Measurements from ENCODE around the gene SCAMP4.
A peak's percentile ranks its signal among the peaks of the same experiment; 100 is the strongest.
"Not testable (repeated sequence)": the region's sequence is repeated elsewhere in the genome, so short reads cannot be mapped to it uniquely, and the experiment has no call there.

SCAMP4 gene

DNA sequence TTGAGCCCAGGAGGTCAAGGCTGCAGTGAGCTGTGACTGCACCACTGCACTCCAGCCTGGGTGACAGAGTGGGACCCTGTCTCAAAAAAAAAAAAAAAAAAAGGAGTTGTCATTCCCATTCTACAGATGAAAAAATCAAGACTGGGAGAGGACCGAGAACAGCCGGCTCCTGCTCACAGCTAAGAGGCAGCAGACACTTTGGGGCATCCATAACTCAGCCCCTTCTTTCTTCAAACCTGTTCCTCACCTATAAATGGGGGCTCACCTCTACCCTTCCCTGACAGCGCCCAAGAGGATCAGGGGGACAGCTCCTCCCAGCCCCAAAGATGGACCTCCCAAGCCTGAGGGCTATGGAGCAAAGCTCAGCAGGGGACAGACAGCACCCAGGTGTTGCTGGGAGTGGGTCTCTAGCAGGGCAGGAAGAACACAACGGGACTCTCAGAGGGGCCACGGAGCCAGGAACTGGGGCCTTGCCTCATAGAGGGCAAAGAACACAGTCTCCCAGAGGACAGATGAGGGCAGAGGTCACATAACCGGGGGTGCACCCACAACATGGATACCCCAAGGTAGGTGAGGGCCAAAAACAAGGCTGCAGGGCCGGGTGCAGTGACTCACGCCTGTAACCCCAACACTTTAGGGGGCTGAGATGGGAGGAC, 38.4 kb upstream of the SCAMP4 start:
- DNase-seq (ENCODE audit: low read depth), result no peak

DNA sequence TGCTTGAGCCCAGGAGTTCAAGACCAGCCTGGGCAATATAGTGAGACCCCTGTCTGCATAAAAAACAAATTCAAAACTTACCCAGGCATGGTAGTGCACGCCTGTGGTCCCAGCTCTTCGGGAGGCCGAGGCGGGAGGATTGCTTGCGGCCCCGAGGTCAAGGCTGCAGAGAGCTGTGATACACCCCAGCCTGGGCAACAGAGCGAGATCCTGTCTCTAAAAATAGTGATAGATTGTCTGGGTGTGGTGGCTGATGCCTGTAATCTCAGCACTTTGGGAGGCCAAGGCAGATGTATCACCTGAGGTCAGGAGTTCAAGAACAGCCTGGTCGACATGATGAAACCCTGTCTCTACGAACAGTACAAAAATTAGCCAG, 37.9 kb upstream of the SCAMP4 start:
- no peak for DNase-seq (ENCODE audit: low read depth)

DNA sequence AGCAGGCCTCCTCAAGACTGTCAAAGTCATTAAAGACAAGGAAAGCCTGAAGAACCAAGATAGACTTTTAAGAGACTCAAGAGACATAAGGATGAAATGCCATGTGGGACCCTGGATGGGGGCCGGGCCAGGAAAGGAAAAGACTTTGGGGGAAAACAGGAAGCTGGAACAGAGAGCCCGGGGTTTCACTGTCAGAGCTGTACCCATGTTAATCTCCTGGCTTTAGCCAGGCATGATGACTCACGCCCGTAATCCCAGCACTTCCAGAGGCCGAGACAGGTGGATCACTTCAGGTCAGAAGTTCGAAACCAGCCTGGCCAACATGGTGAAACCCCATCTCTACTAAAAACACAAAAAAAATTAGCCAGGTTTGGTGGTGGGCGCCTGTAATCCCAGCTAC, 36.2 kb upstream of the SCAMP4 start:
- DNase-seq (ENCODE audit: low read depth), result no peak

DNA sequence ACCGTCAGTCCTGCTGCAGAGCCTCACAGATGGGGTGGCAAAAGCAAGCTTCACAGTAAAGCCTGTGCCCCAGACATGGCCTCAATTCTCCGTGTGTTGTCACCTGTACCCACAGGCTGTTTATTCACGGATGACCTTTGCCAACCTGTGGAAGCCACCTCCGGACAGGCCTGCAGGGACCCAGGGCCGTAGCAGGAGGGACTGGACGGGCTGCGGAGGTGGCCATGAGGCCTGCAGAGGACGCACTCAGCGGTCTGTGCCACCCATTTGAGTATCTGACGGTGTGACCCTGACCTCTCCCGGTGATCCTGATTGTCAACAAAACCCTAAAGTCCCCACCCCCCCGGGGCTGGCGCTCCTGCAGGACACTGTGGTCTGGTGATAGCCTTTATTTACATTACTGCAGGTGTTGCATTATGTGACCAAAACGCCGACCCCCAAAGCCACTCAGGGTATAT, 34.0 kb upstream of the SCAMP4 start:
- DNase-seq (ENCODE audit: low read depth), result no peak

DNA sequence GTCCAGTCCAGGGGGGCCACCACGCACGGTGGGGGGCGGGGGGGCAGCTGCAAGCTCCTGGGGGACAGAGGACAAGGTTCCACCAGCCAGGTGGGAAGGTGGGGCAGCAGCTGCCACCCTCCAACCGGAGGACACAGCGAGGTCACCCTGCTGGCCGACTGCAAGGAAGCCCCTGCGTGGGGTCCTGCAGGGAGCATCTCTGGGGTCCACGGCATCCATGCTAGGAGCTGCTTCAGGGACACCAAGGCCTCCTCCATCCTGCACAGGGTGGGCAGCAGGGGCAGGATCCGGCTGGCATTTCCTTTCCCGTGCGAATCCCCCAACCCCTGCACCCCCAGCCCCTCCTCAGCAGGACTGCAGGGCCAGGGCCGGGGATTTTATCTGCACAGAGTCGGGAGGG, 33.6 kb upstream of the SCAMP4 start:
- no peak for DNase-seq (ENCODE audit: low read depth)

DNA sequence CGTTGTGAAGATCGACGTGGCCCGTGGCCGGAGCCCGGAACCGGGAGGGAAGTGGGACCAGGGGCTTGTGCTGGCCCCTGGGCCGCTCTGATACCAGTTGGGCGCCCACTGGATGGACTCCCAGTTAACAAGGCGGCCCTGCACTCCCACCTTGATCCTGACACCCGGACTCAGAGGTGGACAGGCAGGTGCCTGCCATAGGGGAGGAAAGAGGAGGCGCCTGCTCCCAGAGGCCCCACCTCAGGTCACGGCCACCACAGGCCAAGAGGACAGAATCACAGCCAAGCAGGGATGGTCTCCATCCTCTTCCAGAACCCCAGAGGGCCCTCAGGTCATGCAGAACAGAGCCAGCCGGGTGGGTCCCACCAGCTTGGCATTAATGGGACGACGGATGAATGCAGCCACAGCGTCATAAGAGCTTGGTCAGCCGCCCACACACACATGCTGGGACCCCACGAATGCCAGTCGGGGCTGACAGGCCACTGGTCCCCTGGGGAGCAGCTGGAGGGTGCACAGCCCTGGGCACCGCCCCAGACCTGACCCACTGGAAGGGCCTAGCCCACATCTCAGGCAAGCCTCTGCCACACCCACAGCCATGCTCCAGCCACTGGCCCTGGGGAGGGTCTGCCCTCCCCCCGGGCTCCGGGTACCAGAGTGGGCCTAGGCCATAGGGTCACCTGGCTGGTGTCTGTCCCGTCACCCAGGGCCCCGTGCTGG, 32.2 kb upstream of the SCAMP4 start:
- DNase-seq (ENCODE audit: low read depth), result no peak

DNA sequence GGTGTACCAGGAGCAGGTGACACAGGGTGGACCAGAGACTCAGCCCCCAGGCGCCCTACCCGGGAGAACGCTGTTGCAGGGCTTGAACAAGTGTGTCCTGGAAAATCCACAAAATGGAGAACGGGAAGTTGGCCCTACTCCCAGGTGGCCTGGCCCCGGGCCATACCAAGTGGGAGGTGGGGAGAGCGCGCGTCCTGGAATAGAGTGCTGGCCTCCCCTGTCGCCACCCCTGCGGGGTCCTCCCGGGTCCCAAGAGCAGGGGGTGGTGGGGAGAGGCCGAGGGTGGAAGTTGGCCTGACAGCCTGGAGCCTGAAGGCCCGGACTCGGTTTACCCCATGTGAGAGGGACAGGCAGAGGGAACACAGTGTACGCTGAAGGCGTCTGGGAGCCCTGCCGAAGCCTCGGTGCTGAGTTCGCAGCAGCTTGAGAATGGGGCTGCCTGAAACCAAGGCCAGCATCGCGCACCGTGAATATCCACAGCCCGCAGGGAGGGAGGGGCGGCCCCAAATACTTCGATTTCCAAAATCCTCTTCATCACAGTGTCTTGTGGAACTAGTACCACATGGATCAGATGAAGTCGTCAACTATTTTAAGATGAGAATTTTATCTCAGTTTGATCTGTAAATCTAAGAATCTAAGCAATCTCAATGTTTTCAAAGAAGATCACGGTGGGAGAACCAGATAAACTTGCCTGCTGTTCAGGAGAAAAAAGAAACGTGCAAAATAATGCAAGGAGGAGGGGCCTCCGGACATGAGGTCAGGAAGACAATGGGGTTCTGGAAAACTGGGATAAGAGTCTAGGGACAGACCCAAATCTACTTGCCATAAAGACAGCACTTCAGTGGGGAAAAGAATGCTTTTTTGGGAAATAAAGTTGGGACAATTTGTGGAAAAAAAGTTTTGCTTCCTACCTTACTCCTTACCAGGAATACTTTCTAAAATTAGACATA, 31.4 kb upstream of the SCAMP4 start:
- no peak for DNase-seq (ENCODE audit: low read depth)

DNA sequence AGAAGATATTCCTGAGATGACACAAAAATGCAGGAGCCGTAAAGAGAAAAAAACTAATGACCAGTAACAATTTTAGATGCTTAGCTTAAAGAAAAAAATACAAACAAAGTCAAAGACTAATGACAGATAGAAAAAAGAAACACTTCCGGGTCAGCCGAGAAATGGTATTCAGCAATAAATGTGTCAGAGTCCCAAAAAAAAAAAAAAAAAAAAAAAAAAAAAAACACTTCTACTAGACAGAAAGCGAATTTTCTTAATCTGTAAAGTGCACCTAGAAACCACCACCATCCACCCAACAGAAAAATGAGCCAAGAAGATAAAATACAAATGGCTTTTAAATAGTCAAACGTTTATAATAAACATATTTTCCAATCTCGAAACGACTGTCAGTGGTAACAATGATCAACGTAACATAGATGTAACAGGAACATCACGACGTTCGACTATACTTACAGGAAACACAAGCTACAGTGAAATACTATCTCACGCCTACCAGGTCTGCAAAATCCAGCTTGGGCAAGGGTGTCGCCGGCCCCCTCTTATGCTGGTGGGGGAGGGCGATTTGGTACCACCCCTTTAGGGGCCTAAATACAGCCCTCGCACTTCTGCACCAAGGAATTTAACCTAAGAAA, 30.5 kb upstream of the SCAMP4 start:
- no peak for DNase-seq (ENCODE audit: low read depth)

DNA sequence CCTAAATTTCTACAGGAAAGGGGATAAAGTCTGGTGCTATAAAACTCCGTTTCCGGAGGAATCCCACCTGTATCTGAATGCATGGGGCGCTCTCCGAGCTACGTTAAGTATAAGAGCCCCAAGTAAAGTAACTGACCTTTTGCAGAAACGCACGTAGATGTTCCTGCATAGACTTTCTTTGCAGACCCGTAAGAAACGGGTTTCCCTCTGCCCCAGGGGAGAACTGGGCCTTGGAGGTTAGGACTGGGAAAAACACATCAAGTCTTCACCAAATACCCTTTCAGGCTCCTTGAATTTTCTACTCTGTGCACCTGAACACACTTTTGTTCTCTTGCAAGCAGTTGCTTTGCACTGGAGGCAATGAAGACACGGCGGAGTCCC, 29.9 kb upstream of the SCAMP4 start:
- not testable (repeated sequence) for DNase-seq (ENCODE audit: low read depth)

DNA sequence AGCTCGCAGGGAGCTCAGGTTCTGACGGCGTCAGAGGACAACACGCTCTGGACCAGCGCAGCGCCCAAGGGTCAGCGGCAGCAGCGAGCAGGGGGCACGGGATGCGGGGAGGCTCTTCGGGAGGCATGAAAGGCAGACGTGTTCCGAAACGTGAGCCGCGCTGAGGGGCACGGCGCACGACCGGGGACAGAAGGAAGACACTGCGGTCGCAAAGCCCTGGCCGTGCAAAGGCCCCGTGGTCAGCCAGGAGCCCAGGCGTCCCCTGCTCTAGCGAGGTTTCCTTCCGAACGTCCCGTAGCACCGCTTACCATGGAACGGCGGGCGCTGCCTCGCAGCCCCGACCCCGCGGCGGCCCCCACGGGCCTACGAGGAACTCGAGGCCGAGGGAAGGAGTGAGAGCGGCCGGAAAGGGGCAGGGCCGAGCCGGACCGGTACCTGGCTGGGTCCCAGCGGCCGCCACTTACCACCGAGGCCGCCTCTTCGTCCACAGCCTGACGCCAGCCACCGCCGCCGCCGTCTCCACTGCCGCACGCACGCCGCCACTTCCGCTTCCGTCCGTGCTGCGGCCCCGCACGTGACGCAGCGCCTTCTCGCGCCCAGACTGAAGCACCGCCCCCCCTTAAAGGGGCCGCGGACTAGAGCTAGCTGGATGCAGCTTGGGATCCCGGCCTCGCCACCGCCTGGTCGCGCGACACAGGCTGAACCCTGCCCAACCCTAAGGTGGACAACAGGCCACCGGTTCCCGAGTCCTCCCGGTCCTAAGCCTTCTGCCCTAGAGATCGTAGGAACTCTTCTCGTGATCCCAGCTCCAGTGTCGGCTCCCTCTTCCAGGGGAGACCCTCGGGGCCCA, 29.3 kb upstream of the SCAMP4 start:
- peak; percentile 88 for DNase-seq (ENCODE audit: low read depth)

DNA sequence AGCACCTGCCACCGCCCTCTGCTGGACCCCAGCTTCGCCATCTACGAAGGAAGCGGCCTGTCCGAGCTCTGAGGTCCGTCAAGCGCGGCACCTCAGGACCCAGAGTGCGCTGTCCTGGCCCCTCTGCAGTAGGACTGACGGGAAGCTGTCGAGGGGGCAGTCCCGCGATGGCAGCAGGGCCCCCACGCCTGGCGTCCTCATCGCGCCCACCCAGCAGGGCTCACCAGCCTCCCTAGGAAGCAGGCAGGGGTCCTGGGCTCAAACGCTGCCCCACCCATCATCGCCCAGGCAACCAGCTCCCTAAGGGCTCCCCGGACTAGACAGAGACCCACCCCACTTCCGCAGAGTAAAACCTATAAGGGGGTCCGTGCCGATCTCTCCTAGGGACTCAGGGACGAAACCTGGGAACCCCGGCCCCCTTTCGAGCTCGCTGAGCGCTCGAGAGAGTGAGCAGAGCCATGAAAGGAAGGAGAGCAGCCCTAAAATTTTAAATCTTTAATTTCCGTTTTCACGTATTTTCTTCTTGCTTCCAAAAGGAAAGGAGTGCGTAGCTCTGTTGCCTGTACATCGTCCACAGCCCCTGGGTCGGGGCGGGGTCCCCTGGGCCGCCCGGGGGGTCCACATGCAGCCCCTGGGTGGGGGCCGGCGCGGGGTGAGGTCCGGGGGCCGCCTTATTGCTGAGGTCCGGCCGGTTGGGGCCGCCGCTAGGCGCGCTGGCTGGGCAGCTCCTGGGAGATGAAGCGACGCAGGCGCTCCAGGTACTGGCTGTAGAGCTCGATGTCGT, 28.5 kb upstream of the SCAMP4 start:
- DNase-seq (ENCODE audit: low read depth), result not testable (repeated sequence)

DNA sequence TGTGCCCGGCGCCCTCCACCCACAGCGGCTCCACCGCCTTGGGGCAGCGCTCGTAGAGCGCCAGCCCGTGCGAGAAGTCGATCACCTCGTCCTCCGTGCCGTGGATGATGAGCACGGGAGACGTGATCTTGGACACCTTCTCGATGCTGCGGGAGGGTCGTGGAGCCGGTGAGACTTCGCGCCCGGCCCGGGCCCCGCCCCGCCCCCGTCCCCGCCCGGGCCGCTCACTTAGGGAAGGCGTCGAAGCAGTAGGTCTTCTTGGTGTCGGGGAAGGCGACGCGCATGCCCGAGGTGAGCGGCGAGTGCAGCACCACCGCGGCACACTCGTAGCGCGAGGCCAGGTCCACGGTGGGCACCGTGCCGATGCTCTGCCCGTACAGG, 27.9 kb upstream of the SCAMP4 start:
- DNase-seq (ENCODE audit: low read depth), result not testable (repeated sequence)

DNA sequence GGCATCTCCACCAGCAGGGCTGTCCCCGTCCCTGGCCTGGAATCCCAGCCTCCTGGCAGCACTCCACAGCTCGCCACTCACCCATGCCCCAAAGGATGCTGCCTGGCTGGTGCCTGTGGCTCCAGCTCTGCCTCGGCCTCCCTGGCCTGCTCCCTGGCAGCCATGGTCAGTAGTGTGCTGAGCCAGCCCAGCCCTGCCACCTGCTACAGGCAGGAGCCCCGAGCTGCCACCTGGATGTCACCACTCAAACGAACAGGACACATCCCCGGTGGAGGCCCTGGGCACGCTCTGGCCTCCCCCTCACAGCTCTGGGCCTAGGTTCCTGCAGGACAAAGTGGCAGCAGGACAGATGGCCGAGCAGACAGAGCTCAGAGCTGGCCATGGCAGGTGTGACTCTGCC, 26.6 kb upstream of the SCAMP4 start:
- DNase-seq (ENCODE audit: low read depth), result not testable (repeated sequence)

DNA sequence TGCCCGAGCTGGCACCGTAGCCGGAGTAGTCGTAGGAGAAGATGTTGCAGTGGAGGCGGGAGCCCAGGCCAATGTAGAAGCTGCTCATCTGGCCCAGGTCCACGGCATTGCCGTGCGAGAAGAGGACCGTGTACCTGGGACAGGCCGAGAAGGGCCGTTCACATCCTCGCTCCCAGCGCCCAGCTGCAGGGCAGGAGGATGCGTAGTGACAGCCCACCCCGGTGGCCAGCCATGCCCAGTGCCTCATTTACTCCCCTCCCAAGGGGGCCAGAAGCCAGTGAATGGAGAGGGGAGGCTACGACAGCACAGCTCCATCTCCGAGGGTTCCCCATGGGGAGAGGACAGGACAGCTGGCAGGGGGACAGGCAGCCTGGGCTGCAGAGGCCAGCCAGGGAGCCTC, 25.2 kb upstream of the SCAMP4 start:
- not testable (repeated sequence) for DNase-seq (ENCODE audit: low read depth)

DNA sequence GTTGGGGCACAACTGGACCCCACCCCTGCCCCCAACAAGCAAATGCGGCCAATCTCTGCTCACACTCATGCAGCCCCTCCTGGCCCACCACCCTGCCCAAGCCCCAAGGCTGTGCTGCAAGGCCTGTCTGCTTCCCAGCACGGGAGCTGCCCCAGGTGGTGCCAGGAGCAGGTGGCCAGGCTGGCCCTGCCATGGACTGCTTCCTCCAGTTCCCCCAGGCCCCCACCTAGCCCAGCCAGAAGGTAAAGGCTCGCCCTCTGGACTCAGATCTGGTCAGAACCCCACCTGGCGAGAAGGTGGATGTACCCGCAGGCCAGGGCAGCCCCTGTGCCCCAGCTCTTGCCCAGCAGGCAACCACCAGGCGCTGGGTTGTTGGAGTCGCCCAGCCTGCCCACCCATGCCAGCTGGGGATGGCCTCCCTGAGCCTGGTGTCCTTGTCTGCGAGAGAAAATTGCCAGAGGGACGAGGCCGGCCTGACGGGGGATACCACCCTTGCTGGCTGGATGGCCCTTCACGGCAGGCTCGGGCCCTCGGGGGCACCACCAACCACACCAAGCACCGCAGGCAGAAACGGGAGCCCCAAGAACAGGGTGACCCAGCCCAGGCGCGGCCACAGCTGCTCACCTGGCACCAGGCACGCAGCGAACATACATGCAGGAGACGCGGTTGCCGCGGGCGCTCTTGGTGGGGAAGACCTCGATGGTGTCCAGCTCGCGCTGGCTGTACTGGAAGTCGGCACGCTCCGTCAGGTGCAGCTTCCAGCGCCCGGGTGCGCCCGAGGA, 24.4 kb upstream of the SCAMP4 start:
- no peak for DNase-seq (ENCODE audit: low read depth)

DNA sequence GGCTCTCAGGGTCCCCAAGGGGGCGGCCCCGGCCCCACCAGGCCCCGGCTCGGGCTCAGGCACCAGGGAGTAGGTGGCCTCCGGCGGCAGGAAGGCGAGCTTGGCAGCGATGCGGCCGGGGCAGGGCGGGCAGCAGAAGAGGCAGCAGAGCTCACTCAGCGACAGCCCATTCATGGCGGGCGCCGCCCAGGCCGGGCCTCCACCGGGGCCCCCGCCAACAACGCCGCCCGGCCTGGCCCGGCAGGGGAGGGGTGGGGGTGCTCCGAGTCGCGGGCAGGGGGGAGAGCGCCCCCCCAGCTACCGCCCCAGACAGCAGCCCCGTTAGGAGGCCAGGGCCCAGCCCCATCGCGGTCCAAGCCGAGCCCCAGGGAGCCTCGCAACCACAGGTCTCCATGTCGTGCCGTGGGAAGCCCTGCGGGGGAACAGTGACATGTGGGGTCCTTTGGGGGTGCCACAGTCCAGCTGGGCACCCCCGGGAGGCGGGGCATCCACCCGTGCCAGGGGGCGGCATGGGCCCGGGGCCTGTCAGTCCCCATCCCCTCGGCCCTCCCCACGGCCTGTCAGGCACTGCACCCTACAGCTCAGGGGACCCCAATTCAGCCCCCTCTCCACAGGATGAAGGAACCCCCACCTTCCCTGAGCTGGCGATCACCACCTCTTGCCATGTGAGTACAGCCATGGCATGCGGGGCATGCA, 23.7 kb upstream of the SCAMP4 start:
- DNase-seq (ENCODE audit: low read depth), result not testable (repeated sequence)

DNA sequence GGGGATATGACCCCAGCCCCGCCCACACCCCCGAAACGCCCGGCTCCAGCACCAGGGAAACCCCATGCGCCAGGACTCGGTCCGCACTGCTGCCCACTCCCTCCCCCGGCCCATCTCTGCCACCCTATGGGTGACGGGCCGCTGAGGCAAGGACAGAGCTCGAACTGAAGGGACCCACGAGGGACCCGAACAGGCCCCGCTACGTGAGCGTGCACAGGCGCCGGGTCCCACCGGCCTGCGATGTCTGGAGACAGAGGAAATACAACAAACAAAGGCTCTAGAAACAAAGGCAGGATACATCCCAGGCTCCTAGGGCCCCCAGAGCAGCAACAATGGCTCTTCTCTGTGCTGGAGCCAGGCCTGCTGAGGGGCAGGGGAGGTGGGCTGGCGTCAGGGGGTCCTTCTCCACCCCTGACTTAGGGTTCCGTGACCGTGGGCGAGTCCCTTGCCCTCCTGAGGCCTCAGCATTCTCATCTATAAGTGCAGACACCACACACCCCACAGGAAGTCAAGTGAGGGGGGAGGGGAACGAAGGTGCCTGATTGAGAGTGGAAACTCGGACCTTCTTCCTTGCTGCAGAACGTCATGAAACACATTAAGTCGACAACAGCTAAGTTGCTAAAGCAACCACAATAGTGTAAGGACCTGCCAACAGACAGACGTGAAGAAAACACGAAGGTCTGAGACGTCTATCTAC, 23.0 kb upstream of the SCAMP4 start:
- DNase-seq (ENCODE audit: low read depth), result peak; percentile 65
